Tongue (tissue), 2 donors: ENCODE results near the gene COL27A1. TPM values are rescaled to one million over a fixed set of nuclear protein-coding genes. Genes with fewer than 3 reads are reported as not detected.

Source experiments
- DNase-seq: peaks from one replicate; pipeline ENCODE4 v3.0.0-alpha.2; 2015
- total RNA-seq: library from RNA; depleted of rRNA; stranded (reverse); fragments of >200 nt; gene quantifications from one replicate; pipeline ENCODE4 v1.2.3, GENCODE V29; 2014

COL27A1 gene
- total RNA-seq, 1 donor from 2014 or later: 21.6 TPM

DNA sequence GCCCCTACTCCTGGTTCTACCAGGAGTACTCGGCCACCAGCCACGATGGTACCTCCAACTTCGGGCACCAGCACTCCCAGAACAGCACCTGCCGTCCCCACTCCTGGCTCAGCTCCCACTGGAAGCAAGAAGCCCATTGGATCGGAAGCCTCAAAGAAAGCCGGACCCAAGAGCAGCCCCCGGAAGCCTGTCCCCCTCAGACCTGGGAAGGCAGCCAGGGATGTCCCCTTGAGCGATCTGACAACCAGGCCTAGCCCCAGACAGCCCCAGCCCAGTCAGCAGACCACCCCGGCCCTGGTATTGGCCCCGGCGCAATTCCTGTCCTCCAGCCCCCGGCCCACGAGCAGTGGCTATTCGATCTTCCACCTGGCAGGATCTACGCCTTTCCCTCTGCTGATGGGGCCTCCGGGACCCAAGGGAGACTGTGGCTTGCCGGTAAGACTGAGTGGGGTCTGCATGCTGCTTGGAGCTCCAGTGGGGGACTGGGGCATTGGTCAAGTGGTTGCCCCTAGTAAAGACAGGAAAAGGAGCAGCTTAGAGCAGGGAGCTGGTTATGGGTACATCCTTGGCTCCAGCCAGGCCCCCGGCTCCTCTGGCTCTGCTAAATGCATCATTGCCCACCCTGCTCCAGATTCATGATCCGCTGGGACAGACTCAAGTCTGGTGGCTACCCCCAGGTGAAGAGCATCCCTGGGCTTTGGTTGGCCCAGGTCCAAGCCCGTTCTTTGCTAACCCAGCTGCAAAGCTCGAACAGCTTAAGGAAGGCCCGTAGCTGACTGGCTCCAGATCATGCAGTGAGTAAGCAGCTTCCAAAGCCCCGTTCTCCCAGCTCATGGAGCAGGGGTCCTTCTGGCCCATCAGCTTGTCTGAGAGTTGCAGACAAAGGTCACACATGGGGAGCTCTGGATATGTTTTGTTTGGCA is 14.0 kb downstream of the COL27A1 start:
- peak; percentile 76 for DNase-seq

DNA sequence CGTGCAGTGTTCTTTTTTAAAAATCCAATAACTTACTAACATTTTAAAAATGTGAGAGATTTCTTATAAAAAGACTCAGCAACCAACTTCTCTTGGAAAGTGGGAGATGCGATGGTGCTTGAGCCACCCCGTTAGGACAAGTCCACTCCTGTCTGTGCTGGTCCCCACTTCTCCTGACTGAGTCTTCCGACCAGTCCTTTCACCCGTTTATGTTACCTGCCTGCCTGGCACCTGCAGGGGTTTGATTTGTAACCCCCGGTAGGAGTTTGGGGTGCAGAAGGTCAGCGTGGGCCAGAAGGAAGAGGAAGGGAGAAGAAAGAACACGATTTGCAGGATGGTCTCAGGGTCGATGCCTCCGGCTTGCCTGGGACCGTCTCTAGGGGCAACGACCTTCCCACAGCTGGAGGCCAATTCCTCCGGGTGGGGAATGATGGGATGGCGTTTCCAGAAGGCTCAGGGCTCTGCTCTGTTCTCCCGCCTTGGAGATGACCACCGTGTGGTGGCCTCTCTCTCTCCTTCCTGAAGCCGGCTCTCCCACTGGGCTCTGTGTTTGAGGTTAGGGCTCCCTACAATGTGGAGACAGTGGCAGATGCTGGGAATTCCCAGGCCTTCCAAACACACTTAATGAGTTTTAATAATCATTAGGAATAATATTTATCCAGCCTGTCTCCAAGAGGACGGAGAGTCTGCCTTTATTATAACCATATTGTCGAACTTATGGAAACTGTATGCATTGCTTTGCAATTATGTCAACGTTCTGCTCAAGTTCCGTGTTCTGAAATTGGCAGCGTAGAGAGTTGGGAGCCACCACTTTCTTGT is 14.8 kb downstream of the COL27A1 start:
- peak; percentile 67 for DNase-seq

DNA sequence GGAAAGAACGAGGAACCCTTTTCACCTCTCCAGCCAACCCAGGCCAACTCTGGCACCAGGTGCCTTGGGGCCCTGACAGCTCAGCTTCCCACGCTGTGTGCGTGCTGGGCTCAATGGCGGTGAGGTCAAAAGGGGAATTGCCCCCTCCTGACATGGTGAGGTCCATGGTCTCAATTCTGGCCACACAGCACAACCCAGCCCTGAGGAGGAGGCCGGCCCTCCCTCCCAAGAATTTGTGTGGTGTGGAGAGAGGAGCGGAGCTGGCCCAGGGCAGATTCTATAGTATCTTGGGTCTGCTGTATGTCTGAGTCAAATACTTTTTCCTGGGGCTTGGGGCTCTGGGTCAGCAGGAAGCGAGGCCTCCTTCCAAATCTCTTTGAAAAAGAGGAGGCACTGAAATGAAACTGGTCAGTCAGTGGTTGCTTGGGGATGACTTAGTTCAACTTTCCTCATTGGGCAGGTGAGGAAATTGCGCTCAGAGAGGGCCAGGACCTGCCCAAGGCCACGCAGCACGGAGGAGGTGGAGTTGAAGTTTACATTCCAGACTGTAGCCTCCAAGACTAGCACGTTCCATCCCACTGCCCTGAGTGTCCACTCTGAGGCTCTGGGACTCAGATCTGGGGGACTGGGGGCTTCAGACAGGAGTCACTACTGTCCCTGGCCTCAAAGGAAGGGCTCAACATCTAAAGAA is 15.6 kb downstream of the COL27A1 start:
- no peak for DNase-seq

GRCh38 chr9:114171500-114171899 is 16.2 kb downstream of the COL27A1 start:
- DNase-seq: no peak

GRCh38 chr9:114172981-114173833 is 17.9 kb downstream of the COL27A1 start:
- peak; percentile 77 for DNase-seq

- DNase-seq: no peak
Observed at GRCh38 chr9:114174557-114174875, 19.2 kb downstream of the COL27A1 start.

GRCh38 chr9:114174876-114175771 is 19.8 kb downstream of the COL27A1 start:
- DNase-seq: peak; percentile 88

DNA sequence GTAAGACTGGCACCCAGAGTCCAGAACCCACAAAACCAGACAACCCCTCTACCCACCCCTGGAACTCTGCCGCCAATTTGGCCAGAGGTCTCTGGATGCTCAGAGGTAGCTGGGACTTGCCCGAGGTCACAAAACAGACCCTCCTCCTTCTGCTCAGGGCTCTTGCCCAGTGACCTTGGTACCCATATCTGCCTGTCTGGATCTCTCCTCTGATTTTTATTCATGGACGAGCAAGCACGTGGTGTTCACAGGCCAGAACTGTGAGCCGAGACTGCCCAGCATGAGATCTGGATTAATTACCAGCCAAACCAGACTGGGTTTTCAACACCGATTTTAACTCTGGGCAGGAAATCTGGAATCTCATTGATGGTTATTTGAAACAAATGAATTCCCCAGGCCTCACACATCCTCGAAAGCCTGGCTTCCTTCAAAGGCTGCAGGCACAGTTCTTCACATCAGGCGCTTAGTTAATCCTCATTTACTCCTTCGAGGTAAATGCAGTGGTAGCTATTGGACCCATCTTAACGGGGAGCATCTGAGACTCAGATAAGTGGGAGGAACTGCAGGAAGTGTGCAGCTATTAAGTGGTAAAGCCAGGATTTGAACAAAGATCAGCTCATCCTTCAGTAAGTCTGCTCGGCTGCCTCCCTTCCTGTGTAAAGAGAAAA is 21.4 kb downstream of the COL27A1 start:
- DNase-seq: no peak

DNA sequence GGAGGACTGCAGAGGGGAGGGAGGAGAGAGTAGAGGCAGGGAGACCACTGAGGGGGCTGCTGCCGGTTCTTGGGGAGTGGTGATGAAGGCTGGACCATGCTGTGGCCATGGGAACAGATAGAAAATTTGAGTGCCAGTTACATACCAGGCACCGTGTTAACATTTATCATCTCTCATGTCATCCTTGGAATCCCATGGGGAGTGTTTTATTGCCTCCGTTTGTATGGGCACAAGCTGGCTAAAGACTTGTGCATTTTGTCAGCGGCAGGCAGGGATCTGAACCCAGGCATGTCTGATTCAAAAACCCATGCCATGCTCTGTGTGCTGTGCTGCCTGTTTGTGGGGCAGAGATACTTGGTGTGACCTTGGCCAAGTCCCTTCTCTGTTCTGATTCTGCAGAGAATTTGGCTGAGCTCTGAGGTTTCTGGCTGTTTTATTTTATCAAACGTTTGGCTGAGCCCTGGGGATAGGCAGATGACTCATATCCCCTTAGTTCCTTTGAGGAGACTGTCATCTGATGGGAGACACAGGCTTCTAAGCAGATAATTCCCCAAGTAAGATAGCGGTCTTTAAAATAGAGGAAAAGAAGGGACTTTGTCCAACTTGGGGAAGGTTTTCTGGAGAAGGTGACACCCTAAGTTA is 22.2 kb downstream of the COL27A1 start:
- DNase-seq: no peak

DNA sequence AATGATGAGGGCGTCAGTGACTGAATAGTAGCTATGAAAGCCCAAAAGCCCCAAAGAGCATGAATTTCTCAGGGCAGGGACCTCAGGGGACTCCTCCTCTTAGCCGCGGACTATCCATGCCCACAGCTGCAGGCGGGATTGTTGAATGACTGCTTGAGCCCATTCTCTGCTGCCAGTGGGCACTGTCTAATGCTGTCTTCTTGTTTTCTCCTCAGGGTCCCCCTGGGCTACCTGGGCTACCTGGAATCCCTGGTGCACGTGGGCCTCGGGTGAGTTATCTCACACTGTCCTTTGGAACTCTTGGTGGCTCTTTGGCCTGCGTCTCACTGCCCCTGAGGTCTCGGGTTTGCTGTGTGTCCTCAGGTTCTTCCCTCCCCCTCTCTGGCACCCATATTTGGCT is 22.7 kb downstream of the COL27A1 start:
- DNase-seq: no peak

DNA sequence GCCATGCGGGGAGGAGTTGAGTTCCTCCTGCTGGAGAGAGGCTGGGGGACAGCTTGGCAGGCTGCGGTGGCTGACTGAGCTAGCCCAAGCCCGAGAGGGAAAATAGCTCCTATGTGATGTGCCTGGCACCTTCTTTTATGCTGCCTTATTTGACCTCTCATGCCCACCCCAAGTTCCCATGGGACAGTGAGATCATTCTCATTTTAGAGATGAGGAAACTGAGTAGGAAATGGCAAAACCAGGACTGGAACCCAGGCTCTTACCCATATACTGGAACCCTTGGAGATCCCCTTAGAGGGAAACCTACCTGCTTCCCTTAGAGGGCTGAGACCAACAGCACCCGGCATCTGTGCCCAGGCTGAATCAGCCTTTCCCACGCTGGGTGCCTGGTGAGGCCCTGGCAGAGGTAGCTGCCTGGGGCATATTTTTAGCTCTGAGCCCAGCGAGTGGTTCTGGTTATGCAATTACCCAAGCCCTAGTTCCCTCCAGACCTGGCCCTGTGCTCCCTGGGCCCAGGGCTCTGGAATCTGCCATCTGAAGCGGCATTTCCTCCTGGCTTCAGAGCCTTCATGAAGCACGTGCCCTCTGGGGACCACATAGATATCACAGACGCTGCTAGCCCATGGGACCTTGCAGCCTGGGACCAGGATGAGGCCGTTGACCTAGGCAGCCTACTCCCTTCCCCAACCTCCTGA is 23.6 kb downstream of the COL27A1 start:
- no peak for DNase-seq

- no peak for DNase-seq
Observed at GRCh38 chr9:114179516-114179915, 24.2 kb downstream of the COL27A1 start.

GRCh38 chr9:114180696-114181606 is 25.6 kb downstream of the COL27A1 start:
- peak; percentile 84 for DNase-seq

GRCh38 chr9:114181607-114182409 is 26.5 kb downstream of the COL27A1 start:
- DNase-seq: peak; percentile 66

DNA sequence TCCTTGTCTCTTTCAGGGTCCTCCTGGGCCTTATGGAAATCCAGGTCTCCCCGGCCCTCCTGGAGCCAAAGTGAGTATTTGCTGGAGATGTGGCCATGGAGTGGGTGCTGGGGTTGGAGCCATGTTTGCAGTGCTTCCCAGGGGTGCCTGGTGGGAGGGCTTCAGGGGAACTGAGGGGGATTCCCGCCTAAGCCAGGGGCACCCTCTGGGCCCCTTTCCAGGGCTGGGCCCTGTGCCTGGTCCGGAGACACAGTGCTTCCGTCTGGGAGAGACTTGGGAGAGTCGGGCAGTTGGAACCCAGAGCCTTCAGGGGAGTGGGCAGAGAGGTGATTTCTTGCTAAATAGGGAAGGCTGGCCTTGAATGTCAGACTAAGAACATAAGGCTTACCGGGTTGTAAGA is 27.7 kb downstream of the COL27A1 start:
- DNase-seq: no peak

DNA sequence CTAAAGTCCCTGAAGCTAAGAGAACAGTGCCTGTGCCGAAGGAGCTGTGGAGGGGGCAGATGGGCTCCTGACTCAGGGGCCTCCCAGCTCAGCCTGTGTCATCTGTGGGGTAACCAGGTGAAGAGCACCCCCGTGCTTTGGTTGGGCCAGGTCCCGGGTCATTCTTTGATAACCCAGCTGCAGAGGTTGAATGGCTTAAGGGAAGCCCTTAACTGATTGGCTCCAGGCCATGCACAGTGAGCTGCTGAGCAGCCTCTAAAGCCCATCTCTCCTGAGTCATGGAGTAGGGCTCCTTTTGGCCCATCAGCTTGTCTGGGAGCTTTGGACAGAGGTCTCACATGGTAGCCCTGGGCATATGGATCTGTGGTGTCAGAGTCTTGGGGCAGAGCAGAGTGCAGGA is 28.7 kb downstream of the COL27A1 start:
- no peak for DNase-seq

DNA sequence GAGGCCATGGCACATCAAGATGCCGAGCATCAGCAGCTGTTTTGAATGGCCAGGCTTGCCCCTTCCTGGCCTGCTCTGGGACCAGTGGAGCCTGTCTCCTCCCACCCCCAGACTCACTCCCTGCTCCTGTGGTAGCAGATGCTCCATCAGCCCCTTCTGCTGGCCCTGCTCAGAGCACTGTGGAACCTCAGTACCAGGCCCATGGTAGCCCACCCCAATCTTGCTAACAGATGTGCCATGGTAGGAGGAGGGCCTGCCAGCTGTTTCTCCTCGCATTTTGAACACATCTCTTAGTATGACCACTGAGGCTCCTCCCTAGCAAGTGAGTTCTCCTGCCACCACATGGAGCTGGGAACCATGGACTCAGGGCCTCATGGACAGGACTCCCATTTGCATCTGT is 29.5 kb downstream of the COL27A1 start:
- DNase-seq: no peak
